Keratinocyte (primary cell): Measurements from ENCODE around the gene CYP2F1. TPM values are rescaled to one million over a fixed set of nuclear protein-coding genes. Genes with fewer than 3 reads are reported as not detected.

ENCODE experiments used
- DNase-seq: peaks from one replicate; pipeline ENCODE4 v3.0.0-alpha.2; 2011; ENCODE audit warnings: low read depth, missing footprints, low spot score
- FAIRE-seq: peaks from 2 replicates; lab custom pipeline; 2011; peaks lifted over from hg19 to GRCh38; lab: Jason Lieb, UNC
- H2AFZ ChIP-seq: 2 replicates; pipeline ENCODE4 v1.6.0; 2012; ENCODE audit warnings: low read length, control low read depth, inconsistent platforms; ENCODE audit not compliant: control insufficient read depth
- H3K27ac ChIP-seq: 2 replicates; pipeline ENCODE4 v1.5.1; 2011; ENCODE audit warnings: low read length; ENCODE audit not compliant: control insufficient read depth, insufficient read depth
- H3K27me3 ChIP-seq: 3 replicates; pipeline ENCODE4 v1.6.0; 2011; ENCODE audit warnings: low read length; ENCODE audit not compliant: control insufficient read depth, insufficient read depth; ENCODE audit errors: extremely low read depth
- H3K36me3 ChIP-seq, 2 experiments: 2 replicates in 1 of 2; 3 replicates in 1 of 2; pipeline ENCODE4 v1.5.1; 2011; ENCODE audit warnings: low read length in 2 of 2, mild to moderate bottlenecking in 1 of 2; ENCODE audit not compliant: control insufficient read depth in 2 of 2, insufficient read depth in 2 of 2; ENCODE audit errors: extremely low read depth in 1 of 2
- H3K4me1 ChIP-seq: 3 replicates; pipeline ENCODE4 v1.5.1; 2011; ENCODE audit warnings: low read length; ENCODE audit not compliant: control insufficient read depth, insufficient read depth; ENCODE audit errors: extremely low read depth
- H3K4me2 ChIP-seq: 3 replicates; pipeline ENCODE4 v1.6.0; 2011; ENCODE audit warnings: low read depth, low read length; ENCODE audit not compliant: control insufficient read depth, insufficient read depth; ENCODE audit errors: extremely low read depth
- H3K4me3 ChIP-seq, 3 experiments: fragments of 200-600 bp in 1 of 3; sonication (generic) in 1 of 3; 2 replicates in 2 of 3; 3 replicates in 1 of 3; pipeline ENCODE4 v1.5.1; 2011 to 2016; ENCODE audit warnings: low read length in 3 of 3, mild to moderate bottlenecking in 3 of 3, control low read depth in 2 of 3, inconsistent platforms in 1 of 3, low read depth in 1 of 3, mixed read lengths in 1 of 3, mixed run types in 1 of 3, moderate library complexity in 1 of 3; ENCODE audit not compliant: control insufficient read depth in 2 of 3, insufficient read depth in 2 of 3; ENCODE audit errors: extremely low read depth in 1 of 3
- H3K79me2 ChIP-seq: 2 replicates; pipeline ENCODE4 v1.6.0; 2012; ENCODE audit warnings: low read length; ENCODE audit not compliant: control insufficient read depth, insufficient read depth
- H3K9ac ChIP-seq: 3 replicates; pipeline ENCODE4 v1.6.0; 2011; ENCODE audit warnings: low read length; ENCODE audit not compliant: control insufficient read depth, insufficient read depth; ENCODE audit errors: extremely low read depth
- H3K9me1 ChIP-seq: 3 replicates; pipeline ENCODE4 v1.6.0; 2011; ENCODE audit warnings: low read length; ENCODE audit not compliant: control insufficient read depth, insufficient read depth; ENCODE audit errors: extremely low read depth
- H3K9me3 ChIP-seq: 2 replicates; pipeline ENCODE4 v1.5.1; 2012; ENCODE audit warnings: low read depth, low read length; ENCODE audit not compliant: control insufficient read depth
- H4K20me1 ChIP-seq: 3 replicates; pipeline ENCODE4 v1.6.0; 2011; ENCODE audit warnings: low read length; ENCODE audit not compliant: control insufficient read depth, insufficient read depth; ENCODE audit errors: extremely low read depth
- EZH2 ChIP-seq: IDR thresholded peaks from one replicate; pipeline ENCODE4 v1.6.1; 2012; ENCODE audit warnings: inconsistent platforms, mild to moderate bottlenecking, low read length, moderate library complexity
- dilution Hi-C: fragments of 300-500 bp; cut with MboI; formaldehyde crosslinking; loops from one replicate; pipeline ENCODE4 v1.7.0; 2020; ENCODE audit warnings: low sequenced_read_pairs; ENCODE audit not compliant: extremely low pct_ligation_motif_present
- polyA plus RNA-seq, 5 experiments: library from polyadenylated mRNA; depleted of rRNA in 3 of 5; stranded (reverse) in 3 of 5; stranded (forward) in 1 of 5; unstranded in 1 of 5; fragments of >200 nt; gene quantifications; 1 replicate in 1 of 5; 2 replicates in 3 of 5; 3 replicates in 1 of 5; pipeline versions ENCODE4 v1.2.1 to v1.2.3, GENCODE V29; 2011 to 2012; ENCODE audit warnings: missing spikeins in 2 of 5, low read depth in 1 of 5, low replicate concordance in 1 of 5
- TF ChIP-seq, protein P1 (sequence below), 3 experiments: IDR thresholded peaks in 1 of 3; conservative IDR thresholded peaks in 1 of 3; optimal IDR thresholded peaks in 1 of 3; 2 replicates in 2 of 3; 3 replicates in 1 of 3; pipeline versions ENCODE3 to v1.5.1; 2011; ENCODE audit warnings: low read length in 3 of 3, mild to moderate bottlenecking in 3 of 3, moderate library complexity in 2 of 3, control low read depth in 1 of 3, inconsistent platforms in 1 of 3; ENCODE audit not compliant: insufficient read depth in 2 of 3; ENCODE audit errors: extremely low read depth in 1 of 3

The CYP2F1 gene
- polyA plus RNA-seq, 1 donor (not counting 4 experiments of a cell fraction or from before 2014, with no cell fraction given) = not detected

DNA sequence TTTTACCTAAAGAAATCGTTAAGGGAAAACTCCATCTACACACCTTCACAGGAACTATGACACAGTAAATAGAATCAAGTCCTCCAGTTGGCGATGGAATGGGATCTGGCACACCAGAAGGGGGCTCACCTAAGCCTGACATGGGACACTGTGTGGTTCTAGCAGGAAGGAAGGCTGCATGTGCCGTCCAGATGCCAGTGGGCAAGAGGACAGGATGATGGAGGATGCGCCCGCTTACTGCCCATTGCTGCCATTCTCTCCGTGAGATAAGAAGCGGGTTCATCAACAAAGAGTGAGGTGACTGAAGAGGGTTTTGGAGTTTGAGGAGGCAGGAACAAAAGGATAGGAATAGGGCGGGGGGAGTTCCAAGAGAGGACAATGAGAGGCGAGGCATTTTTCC, 2.9 kb upstream of the CYP2F1 start:
- no peaks in the 10 kb centered on the region for H3K9me3 ChIP-seq
- DNase-seq = no peak
- H3K36me3 ChIP-seq = no peaks in the 10 kb centered on the region
- no peaks in the 10 kb centered on the region for H3K9me1 ChIP-seq
- H3K4me2 ChIP-seq = no peak overlapping the region
- TF ChIP-seq, protein P1, sequence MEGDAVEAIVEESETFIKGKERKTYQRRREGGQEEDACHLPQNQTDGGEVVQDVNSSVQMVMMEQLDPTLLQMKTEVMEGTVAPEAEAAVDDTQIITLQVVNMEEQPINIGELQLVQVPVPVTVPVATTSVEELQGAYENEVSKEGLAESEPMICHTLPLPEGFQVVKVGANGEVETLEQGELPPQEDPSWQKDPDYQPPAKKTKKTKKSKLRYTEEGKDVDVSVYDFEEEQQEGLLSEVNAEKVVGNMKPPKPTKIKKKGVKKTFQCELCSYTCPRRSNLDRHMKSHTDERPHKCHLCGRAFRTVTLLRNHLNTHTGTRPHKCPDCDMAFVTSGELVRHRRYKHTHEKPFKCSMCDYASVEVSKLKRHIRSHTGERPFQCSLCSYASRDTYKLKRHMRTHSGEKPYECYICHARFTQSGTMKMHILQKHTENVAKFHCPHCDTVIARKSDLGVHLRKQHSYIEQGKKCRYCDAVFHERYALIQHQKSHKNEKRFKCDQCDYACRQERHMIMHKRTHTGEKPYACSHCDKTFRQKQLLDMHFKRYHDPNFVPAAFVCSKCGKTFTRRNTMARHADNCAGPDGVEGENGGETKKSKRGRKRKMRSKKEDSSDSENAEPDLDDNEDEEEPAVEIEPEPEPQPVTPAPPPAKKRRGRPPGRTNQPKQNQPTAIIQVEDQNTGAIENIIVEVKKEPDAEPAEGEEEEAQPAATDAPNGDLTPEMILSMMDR (optimal IDR thresholded peaks at IDR 0.05 in 1 of 3, IDR thresholded peaks at IDR 0.05 in 1 of 3, conservative IDR thresholded peaks at IDR 0.05 in 1 of 3; ENCODE audit: extremely low read depth in 1 of 3, insufficient read depth in 2 of 3, low read length in 3 of 3) = no peak
- no peak for TF ChIP-seq EZH2
- no peak for FAIRE-seq
- H3K4me3 ChIP-seq = no peak overlapping the region
- H3K27ac ChIP-seq = no peak overlapping the region
- H3K9ac ChIP-seq = no peak overlapping the region
- no peaks in the 10 kb centered on the region for H3K79me2 ChIP-seq
- no peaks in the 10 kb centered on the region for H4K20me1 ChIP-seq
- dilution Hi-C loops = no loop called here
- H2AFZ ChIP-seq = no peak overlapping the region
- H3K4me1 ChIP-seq = no peaks in the 10 kb centered on the region
- no peaks in the 10 kb centered on the region for H3K27me3 ChIP-seq

DNA sequence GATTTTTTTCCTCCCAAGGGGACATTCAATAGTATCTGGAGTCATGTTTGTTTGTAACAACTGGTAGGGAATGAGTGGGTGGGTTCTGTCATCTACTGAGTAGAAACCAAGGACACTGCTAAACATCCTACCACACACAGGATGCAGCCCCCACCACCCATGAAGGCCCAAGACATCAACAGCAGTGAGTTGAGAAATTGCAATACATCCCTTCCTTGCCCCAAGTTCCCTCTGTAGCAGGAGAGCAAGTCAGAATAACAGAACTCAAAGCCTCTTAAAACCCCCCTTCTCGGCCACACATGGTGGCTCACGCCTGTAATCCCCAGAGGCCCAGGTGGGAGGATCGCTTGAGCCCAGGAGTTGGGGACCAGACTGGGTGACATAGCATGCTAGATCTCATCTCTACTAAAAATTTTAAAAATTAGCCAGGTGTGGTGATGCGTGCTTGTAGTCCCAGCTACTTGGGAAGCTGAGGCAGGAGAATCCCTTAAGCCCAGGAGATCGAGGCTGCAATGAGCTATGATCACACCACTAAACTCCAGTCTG, 2.4 kb upstream of the CYP2F1 start:
- no peaks in the 10 kb centered on the region for H3K79me2 ChIP-seq
- no peaks in the 10 kb centered on the region for H3K36me3 ChIP-seq
- H3K4me1 ChIP-seq = no peaks in the 10 kb centered on the region
- no peak for TF ChIP-seq EZH2
- TF ChIP-seq, protein P1 (optimal IDR thresholded peaks at IDR 0.05 in 1 of 3, IDR thresholded peaks at IDR 0.05 in 1 of 3, conservative IDR thresholded peaks at IDR 0.05 in 1 of 3; ENCODE audit: extremely low read depth in 1 of 3, insufficient read depth in 2 of 3, low read length in 3 of 3) = no peak
- no peak overlapping the region for H3K27ac ChIP-seq
- FAIRE-seq = no peak
- no peaks in the 10 kb centered on the region for H3K9me1 ChIP-seq
- dilution Hi-C loops = no loop called here
- no peaks in the 10 kb centered on the region for H3K27me3 ChIP-seq
- DNase-seq = no peak
- no peak overlapping the region for H2AFZ ChIP-seq
- H3K4me2 ChIP-seq = no peak overlapping the region
- H4K20me1 ChIP-seq = no peaks in the 10 kb centered on the region
- H3K4me3 ChIP-seq = no peak overlapping the region
- H3K9ac ChIP-seq = no peak overlapping the region
- H3K9me3 ChIP-seq = no peaks in the 10 kb centered on the region
